Caki2 (cell line): ENCODE data around the gene SAMM50. TPM values are rescaled to one million over a fixed set of nuclear protein-coding genes. Genes with fewer than 3 reads are reported as not detected.

ENCODE experiments used
- DNase-seq: peaks from one replicate; pipeline ENCODE4 v3.0.0-alpha.2; 2015; ENCODE audit warnings: low read depth
- in situ Hi-C: cut with HindIII; loops from 2 replicates; pipeline ENCODE4 v1.10.0; 2016; ENCODE audit warnings: low sequenced_read_pairs, low pct_unique_long_range_greater_than_20kb, mixed read lengths
- total RNA-seq: library from RNA; depleted of rRNA; stranded (reverse); fragments of >200 nt; shearing (Covaris generic); gene quantifications from 2 replicates; pipeline ENCODE4 v1.2.3, GENCODE V29; 2014; ENCODE audit warnings: low replicate concordance

SAMM50 gene
- total RNA-seq, 1 experiment from 2014 or later = 71.6 TPM

DNA sequence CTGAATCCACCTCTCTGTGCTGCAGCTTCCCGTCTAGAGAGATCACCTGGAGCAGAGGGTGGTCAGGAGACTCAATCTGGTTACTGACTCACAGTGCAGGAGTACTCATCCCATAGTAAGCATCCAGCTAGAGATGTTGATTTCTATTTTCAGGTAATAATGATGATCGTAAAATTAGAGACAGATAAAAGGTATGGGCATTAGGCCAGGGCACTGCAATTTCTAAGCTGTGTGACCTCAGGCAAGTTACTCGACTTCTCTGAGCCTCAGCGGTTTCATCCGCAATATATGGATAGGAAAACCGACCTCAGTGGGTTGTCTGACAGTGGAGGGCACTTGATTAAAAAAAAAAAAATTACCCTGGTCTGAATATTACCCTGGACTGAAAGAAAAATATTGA lies 13.8 kb upstream of the SAMM50 start:
- DNase-seq = no peak
- in situ Hi-C loops = no loop called here

DNA sequence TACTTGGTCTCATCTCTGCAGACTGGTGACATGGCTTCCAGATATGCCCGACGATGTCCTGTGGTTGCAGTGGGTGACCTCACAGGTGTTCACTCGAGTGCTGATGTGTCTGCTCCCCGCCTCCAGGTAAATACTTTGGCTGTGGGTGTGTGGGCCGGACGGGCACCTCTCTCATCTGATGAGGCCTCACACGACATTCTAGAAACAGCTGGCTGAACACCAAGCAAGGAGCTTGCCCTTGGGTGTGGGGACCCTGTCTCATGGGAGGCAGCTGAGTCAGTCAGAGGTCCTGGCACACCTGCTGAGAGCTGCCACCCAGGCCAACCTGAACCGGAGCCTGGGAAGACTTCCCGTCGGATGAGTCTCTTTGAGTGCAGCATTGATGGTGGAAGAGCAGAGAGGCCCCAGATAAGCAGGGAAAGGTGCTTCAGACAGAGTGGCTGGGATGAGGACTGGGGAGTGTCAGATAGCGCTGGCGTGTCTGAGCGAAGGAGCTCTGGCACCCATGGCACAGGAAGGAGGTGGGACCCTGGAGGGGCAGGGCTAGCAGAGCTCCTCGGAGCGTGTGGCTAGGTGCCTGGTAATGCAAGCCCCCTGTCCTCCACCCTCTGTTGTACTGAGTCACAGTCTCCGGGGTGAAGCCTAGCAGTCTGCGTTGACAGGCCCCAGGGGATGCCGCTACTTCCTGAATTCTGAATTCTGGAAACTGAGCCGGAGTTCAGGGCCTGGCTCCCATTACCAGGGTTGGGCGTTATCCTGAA lies 10.4 kb upstream of the SAMM50 start:
- in situ Hi-C loops = no loop called here
- no peak for DNase-seq

DNA sequence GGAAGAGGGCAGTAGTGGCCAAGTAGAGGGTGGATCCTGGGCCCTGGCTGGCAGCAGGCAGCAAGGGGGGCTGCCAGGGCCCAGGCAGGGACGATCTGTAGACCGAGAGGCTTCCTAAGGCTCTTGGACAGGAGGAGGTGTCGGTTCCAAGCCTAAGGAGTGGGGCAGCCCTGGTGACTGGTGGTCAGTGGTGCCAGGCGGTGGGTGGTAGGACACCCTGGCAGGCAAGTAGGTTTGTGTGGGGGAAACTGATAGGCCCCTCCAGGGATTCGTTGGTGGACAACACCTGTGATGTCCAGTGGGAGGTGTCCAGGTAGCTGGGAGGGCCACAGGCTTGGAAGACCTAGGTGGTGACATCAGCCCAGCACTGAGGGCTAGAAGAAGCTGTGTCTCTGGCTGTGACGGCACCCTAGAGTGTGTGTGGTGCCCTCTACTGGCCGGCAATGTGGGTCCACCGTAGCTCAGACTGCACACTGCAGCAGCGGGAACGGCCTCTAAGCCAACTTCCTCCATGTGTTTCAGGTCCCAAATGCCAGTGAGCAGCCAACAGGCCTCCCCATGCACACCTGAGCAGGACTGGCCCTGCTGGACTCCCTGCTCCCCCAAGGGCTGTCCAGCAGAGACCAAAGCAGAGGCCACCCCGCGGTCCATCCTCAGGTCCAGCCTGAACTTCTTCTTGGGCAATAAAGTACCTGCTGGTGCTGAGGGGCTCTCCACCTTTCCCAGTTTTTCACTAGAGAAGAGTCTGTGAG lies 9.4 kb upstream of the SAMM50 start:
- in situ Hi-C loops = no loop called here
- DNase-seq = peak; percentile 22

DNA sequence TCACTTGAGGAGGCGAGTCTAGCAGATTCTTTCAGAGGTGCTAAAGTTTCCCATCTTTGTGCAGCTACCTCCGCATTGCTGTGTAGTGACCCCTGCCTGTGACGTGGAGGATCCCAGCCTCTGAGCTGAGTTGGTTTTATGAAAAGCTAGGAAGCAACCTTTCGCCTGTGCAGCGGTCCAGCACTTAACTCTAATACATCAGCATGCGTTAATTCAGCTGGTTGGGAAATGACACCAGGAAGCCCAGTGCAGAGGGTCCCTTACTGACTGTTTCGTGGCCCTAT lies 8.9 kb upstream of the SAMM50 start:
- in situ Hi-C loops = no loop called here
- peak; percentile 33 for DNase-seq

DNA sequence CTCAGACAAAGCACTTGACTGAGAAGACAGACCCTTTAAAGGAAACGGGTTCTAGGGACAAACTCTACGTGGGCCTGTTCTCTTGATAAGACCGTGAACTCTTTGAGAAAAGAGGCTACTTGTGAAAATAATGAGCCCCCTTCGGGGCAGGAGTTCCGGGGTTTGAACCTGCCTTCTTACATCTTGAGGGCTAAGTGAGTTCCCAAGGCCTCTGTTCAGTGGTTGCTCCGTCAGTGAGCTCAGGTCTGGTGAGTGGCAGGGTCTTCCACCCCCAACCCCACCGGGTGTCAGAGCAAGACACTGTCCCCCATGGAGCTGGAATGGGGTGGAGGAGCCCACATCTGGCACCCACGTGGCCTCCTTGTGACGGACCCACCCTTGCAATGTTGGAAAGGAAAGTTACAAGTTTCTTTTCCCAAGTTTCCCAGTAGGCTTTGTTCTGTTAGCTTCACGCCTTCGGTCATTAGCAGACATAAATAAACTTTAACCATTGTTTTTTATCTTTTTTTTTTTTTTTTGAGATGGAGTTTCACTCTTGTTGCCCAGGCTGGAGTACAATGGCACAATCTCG lies 6.3 kb upstream of the SAMM50 start:
- DNase-seq = no peak
- in situ Hi-C loops = no loop called here

DNA sequence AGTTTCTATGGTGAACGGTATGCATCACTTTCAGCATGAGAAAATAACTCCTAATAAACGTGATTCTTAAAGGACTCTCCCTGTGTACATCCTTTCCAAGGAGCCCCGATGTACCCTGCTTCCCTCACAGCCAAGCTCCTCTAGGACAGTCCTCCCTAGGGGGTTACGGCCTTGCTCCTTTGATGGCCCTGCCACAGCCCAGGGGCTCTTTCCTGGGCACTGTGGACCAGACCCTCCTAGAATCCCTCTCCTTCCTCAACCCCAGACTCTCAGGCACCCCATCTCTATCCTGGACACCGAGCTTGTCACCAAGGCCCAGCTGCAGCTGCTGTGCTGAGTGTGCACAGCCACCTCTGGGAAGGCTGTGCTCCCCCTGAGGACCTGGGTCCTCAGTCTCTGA lies 3.9 kb upstream of the SAMM50 start:
- in situ Hi-C loops = no loop called here

DNA sequence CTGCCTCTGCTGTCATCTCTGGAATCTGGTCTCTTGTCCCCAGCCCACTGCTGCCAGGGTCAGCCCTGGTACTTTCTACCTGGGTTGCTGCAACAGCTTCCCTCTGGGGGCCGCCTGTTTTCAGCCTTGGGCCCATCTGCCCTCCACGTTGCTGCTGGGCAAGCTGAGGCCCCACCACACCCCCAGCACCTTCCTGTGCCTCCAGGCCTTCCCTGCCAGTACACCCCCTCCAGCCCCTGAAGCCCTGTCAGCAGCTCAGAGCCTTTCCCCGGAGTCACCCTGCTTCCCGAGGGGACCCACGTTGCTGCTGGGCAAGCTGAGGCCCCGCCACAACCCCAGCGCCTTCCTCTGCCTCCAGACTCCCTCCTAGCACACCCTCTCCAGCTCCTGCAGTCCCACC lies 3.3 kb upstream of the SAMM50 start:
- DNase-seq = no peak
- in situ Hi-C loops = no loop called here

More for the DNA sequence above, 3.9 kb upstream of the SAMM50 start:
- DNase-seq = no peak

DNA sequence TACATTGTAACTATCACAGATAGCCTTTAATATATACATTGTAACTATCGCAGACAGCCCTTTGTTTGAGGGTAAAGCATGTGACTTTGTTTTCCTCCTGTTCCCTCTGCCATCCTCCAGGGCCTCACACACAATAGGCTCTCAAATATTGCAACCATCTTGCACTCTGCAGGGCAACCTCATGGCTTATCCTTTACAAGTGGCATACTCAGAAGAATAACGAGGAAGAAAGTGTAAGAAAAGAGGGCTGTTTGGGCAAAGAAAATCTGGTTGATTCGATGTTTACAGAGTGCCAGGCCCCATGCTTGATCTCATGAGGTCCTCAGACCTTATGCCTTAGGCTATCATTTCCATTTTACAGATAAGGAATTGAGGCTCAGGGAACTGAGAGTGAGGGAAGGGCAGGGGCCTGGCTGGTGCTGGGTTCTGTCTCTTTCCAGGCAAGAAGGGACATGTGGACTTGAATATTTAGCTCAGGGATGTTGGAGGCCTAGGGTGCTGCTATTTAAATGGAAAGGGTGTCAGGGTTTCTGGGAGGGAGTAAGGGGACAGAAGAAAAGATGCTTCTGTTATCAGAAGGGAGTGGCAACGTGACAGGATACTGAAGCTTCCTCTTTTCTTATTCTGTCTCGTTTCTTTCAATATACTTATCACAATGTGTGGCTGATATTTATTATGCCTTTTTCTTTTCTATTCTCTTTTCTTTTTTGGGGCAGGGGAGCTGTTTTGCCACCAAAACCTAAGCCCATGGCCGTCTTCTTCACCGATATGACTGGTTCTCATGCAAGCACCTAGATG lies 1.1 kb upstream of the SAMM50 start:
- in situ Hi-C loops = no loop called here
- DNase-seq = no peak

DNA sequence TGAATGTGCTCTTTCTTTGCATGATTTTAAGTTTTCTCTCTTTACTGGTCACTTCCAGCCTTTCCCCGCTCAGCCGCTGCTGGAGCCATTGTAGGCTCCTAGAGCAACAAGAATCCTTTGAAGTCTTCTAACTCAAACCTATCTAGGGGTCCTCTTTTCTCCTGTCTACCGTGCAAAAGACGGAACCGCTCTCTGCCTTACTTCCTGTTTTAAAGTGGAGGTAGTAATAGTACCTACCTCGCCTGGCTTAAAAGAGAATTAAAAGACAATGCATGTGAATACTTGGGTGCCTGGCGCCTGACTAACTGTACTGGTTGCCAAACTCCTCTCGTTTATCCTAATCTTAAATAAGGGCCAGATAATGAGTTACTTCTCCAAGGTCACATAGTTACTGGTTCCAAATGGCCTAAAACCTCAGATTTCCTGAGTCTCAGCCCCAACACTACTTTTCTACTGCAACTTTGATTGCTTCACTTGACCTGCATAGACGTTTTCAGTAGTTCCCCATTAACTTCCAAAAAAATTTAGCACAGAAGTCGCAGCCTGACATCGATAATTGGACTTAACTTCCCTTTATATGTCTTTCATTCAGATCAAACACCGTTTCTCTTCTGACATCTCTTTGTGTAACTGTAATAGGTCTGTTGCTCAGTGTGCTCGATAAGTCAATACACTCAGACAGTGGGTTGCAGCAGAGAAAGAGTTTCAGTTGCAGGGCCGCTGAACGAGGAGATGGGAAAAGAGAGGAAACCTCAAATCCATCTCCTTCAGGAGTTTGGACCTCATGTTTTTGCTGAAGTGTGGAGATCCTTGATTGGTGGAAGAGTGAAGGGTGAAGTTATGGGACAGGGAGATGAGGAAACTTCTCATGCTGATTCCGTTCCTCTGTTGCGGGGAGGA lies 891 bp downstream of the SAMM50 start:
- peak; percentile 25 for DNase-seq
- in situ Hi-C loops = no loop called here

DNA sequence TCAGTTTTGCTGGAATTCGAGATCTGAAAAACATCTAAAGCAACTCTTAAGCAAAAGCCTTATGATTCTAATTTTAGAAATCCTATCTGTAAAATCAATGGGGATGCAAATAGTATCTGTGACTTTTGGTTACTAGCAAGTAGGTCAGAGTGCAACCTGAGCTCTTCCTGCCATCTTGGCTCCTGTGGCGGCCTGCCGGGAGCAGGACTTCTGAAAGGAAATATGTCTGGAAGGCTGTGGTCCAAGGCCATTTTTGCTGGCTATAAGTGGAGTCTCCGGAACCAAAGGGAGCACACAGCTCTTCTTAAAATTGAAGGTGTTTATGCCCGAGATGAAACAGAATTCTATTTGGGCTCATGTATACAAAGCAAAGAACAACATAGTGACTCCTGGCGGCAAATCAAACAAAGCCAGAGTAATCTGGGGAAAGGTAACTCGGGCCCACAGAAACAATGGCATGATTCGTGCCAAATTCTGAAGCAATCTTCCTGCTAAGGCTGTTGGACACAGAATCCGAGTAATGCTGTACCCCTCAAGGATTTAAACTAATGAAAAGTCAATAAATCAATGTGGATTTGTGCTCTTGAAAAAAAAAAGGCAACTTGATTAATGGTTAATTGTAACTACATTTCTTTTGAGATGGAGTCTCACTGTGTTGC lies 1.7 kb downstream of the SAMM50 start:
- DNase-seq = no peak
- in situ Hi-C loops = no loop called here

DNA sequence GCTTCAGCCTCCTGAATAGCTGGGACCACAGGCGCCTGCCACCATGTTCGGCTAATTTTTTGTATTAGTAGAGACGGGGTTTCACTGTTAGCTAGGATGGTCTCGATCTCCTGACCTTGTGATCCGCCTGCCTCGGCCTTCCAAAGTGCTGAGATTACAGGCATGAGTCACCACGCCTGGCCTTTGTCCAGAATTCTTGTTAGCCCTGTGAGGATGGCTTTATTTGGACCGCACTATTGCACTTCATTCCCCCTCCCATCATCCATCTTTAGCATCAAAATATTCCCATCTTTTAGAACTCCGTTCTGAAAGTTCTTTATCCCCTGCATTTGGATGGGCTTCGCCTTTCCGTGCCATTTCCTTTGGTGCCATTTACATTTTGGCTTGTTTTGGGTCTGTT lies 2.6 kb downstream of the SAMM50 start:
- in situ Hi-C loops = no loop called here
- no peak for DNase-seq

DNA sequence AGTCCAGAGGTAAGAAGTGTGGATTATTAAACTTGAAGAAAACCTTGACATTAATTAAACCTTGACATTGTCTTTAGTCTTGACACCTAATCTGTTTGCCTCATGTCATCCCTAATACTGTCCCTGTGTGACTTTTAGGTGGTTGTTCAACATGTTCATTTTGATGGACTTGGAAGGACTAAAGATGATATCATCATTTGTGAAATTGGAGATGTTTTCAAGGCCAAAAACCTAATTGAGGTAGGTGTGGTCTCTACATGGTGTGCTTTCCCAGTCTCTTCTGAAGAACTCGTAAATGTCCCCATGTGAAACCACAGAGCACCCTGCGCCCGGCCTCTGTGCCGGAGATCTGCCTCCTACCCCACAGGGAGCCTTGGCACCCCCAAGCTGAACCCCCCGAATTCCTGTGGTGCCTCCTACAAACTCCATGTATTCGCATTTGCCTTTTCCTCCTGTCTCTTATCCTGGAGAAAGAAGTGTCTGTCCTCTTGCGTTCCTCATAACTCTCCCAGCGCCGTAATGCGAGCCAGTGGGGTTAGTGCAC lies 9.1 kb downstream of the SAMM50 start:
- in situ Hi-C loops = no loop called here
- DNase-seq = no peak

DNA sequence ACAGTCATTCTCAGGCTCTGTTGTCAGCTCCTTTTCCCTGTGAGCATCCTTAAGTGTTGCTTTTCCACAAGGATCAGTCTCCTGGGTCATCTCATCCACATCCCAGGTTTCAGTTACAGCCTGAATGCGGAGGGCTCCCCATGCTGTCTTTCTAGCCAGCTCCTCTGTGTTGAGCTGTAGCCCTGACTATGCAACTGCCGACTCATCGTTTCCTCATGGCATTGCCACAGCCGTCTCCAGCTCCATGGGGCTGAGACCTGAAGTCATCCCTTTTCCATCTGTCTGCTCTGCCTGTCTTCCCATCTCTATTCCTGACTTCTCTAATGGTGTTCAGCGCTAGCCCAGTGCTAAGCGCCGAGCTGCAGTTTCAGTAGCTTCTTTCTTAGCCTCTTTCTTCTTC lies 11.8 kb downstream of the SAMM50 start:
- in situ Hi-C loops = no loop called here
- no peak for DNase-seq

DNA sequence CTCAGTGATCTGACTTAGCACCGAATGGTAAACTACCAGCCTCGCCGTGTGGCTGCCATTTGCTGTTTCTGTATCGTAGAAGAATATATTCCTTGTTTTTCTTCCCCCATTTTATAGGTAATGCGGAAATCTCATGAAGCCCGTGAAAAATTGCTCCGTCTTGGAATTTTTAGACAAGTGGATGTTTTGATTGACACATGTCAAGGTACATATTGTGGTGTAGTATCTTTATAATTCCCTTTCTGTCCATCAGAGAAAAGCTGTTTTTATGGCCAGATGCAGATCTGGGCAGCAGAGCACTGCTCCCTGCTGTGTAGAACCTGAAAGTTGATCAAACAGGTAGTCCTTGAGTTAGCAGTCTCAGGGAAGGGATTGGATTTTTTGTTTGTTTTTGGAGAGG lies 13.4 kb downstream of the SAMM50 start:
- no peak for DNase-seq
- in situ Hi-C loops = no loop called here

DNA sequence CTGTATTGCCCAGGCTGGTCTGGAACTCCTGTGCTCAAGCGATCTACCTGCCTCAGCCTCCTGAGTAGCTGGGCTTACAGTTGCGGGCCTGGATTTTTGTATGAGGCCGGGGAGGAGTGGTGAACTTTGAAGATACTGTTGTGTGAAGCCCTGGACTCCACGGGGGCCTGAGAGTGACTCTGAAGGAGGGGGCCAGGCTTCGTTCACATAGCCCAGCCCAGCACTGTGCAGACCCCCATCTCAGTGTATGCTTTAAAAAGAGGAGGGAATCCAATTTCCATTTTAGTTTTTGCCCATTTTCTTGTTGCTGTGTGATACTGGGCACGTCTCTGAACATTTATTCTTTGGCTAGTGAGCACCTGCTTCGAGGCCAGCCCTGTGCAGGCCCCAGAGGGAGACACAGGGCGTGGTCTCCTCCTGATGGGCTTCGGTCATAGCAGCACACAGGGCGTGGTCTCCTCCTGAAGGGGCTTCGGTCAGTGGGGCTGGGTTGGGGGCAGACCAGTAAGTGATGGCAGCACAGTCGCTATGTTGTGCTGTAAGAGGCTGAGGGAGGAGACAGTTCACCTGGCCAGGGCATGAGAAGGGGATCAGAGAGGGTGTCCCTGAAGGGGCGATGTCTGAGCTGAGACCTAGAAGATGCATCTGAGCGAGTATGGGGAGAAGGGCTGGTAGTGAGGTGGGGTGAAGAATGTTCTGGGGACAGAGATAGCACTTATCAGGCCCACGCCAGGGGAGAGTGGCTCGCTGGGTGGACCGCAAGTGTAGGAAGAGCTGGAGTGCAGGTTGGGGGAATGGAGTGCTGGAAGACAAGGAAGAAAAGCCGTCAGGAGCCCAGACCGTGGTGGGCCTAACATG lies 14.0 kb downstream of the SAMM50 start:
- in situ Hi-C loops = no loop called here
- DNase-seq = no peak

DNA sequence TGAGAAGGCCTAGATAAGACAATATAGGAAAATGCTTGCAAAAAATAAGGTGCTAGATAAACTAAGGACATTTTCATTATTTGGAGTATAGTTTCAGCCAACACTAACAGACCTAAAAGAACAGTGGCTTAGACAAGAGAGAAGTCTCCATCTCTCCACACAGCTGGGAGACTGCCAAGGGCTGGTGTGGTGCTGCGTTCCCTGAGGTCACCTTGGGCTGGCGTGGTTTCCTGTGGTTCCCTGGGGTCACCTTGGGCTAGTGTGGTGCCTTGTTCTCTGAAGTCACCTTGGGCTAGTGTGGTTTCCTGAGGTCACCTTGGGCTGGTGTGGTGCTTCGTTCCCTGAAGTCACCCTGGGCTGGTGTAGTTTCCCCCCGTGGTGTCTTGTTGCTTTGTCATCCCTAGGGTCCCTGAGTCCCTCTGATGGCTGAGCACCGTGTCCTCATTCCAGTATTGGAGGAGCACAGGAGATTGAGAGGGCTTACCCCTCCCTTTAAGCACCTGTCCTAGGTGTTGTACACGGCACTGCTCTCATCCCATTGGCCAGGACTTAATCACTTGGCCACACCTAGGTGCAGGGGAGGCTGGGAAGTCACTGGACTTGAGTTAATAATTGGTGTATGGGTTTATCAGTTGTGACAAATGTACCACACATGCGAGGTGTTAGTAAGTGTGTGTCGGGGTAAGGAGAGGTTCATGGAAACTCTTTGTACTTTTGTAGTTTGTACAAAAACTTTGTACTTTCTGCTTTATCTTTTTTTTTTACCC lies 14.9 kb downstream of the SAMM50 start:
- in situ Hi-C loops = no loop called here
- no peak for DNase-seq
